Hepatocyte (in vitro differentiated cells): ENCODE data around the gene MYL4.

Experiments
- EZH2 ChIP-seq: fragments of 200-600 bp; sonication (generic); IDR thresholded peaks from 2 replicates; pipeline ENCODE4 v1.6.1; 2016; ENCODE audit warnings: antibody characterized with exemption, mild to moderate bottlenecking, borderline replicate concordance
- EZH2phosphoT487 ChIP-seq: fragments of 200-600 bp; sonication (generic); IDR thresholded peaks from one replicate; pipeline ENCODE4 v1.6.1; 2018; ENCODE audit warnings: antibody characterized with exemption, mild to moderate bottlenecking, low read depth, moderate library complexity; ENCODE audit not compliant: unreplicated experiment, severe bottlenecking
- TF ChIP-seq, protein P1 (sequence below): fragments of 200-600 bp; sonication (generic); IDR thresholded peaks from 2 replicates; pipeline ENCODE4 v1.5.1; 2016; ENCODE audit warnings: antibody characterized with exemption, mild to moderate bottlenecking; ENCODE audit not compliant: poor library complexity

- TF ChIP-seq, protein P1, sequence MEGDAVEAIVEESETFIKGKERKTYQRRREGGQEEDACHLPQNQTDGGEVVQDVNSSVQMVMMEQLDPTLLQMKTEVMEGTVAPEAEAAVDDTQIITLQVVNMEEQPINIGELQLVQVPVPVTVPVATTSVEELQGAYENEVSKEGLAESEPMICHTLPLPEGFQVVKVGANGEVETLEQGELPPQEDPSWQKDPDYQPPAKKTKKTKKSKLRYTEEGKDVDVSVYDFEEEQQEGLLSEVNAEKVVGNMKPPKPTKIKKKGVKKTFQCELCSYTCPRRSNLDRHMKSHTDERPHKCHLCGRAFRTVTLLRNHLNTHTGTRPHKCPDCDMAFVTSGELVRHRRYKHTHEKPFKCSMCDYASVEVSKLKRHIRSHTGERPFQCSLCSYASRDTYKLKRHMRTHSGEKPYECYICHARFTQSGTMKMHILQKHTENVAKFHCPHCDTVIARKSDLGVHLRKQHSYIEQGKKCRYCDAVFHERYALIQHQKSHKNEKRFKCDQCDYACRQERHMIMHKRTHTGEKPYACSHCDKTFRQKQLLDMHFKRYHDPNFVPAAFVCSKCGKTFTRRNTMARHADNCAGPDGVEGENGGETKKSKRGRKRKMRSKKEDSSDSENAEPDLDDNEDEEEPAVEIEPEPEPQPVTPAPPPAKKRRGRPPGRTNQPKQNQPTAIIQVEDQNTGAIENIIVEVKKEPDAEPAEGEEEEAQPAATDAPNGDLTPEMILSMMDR, result no peak
- TF ChIP-seq EZH2phosphoT487 (no peak), EZH2 (no peak)
These were observed 15.1 kb upstream of the MYL4 start for GRCh38 chr17:47193931-47194511.
